K562 (cell line): ENCODE data around the gene P2RX1. TPM values are rescaled to one million over a fixed set of nuclear protein-coding genes. Genes with fewer than 3 reads are reported as not detected.

Experiments
- COPS2 ChIP-seq: fragments of 450-650 bp; conservative IDR thresholded peaks from 2 replicates; pipeline ENCODE4 v1.6.1; 2016; ENCODE audit warnings: mild to moderate bottlenecking, moderate library complexity
- FOXK2 ChIP-seq, 2 experiments: fragments of 450-650 bp; IDR thresholded peaks in 1 of 2; conservative IDR thresholded peaks in 1 of 2; 2 replicates each; pipeline ENCODE4 v1.6.1; 2016; ENCODE audit warnings: low read depth in 2 of 2, mild to moderate bottlenecking in 1 of 2
- GTF2B ChIP-seq: IDR thresholded peaks from 2 replicates; pipeline ENCODE4 v1.6.1; 2011; ENCODE audit not compliant: insufficient read length; ENCODE audit errors: extremely low read depth
- IRF1 ChIP-seq: sonication (generic); formaldehyde crosslinking; IDR thresholded peaks from 2 replicates; pipeline ENCODE4 v1.8.0; 2022; ENCODE audit warnings: missing genetic modification reagents, mild to moderate bottlenecking, borderline replicate concordance
- PRMT5 ChIP-seq: sonication (generic); formaldehyde crosslinking; IDR thresholded peaks from 2 replicates; pipeline ENCODE4 v1.5.0; 2020; ENCODE audit warnings: missing genetic modification reagents
- TAF15 ChIP-seq: fragments of 200-400 bp; formaldehyde crosslinking; IDR thresholded peaks from 2 replicates; pipeline ENCODE4 v1.6.1; 2017; ENCODE audit warnings: mild to moderate bottlenecking, low read depth, low read length, moderate library complexity
- ZBTB8A ChIP-seq: fragments of 450-650 bp; IDR thresholded peaks from 2 replicates; pipeline ENCODE4 v1.6.1; 2018; ENCODE audit warnings: mild to moderate bottlenecking, moderate library complexity; ENCODE audit not compliant: partially characterized antibody
- ZNF398 ChIP-seq: fragments of 250-450 bp; sonication (Bioruptor Pico); IDR thresholded peaks from 2 replicates; pipeline ENCODE4 v1.8.0; 2021; ENCODE audit warnings: moderate library complexity, mild to moderate bottlenecking, inconsistent platforms
- ZNF431 ChIP-seq: sonication (generic); formaldehyde crosslinking; IDR thresholded peaks from 2 replicates; pipeline ENCODE4 v1.8.0; 2022; ENCODE audit warnings: mild to moderate bottlenecking, missing genetic modification reagents
- ZNF507 ChIP-seq: conservative IDR thresholded peaks from 2 replicates; pipeline ENCODE4 v1.6.1; 2017; ENCODE audit warnings: missing genetic modification characterization, missing compliant biosample characterization
- polyA plus RNA-seq, 8 experiments: library from polyadenylated mRNA; depleted of rRNA in 4 of 8; stranded (reverse) in 5 of 8; unstranded in 3 of 8; fragments of >200 nt; fragmentation: Nextera tagmentation in 2 of 8; fragmentation: Illumina TruSeq in 1 of 8; extraction: Ambion mirVana in 2 of 8; extraction: Trizol in 1 of 8; gene quantifications; 2 replicates each; pipeline versions ENCODE4 v1.2.1 to v1.2.3, GENCODE V29; 2011 to 2014; ENCODE audit warnings: inconsistent platforms in 1 of 8, missing spikeins in 1 of 8
- total RNA-seq, 7 experiments: library from RNA; depleted of rRNA in 6 of 7; stranded (reverse); fragments of >200 nt in 6 of 7; fragmentation: Illumina TruSeq in 2 of 7; extraction: Trizol in 2 of 7; gene quantifications; 2 replicates each; pipeline versions ENCODE4 v1.2.1 to v1.2.3, GENCODE V29; 2011 to 2021; ENCODE audit warnings: low replicate concordance in 1 of 7

P2RX1 gene
- total and polyA plus RNA-seq, 9 of the 15 experiments (the other 6 are each of a cell fraction or from before 2014, with no cell fraction given) = 0.27 to 20.3 (median 10.3) TPM

- TF ChIP-seq COPS2 = no peak
- no peak for TF ChIP-seq IRF1 (CRISPR knock-in tag)
- no peak for TF ChIP-seq ZNF398 (CRISPR knock-in tag)
- TF ChIP-seq FOXK2 (conservative IDR thresholded peaks at IDR 0.05 in 1 of 2, IDR thresholded peaks at IDR 0.05 in 1 of 2; ENCODE audit: low read depth in 2 of 2) = no peak
- TF ChIP-seq GTF2B = no peak
- no peak for TF ChIP-seq ZNF507
- TF ChIP-seq PRMT5 (CRISPR knock-in tag) = no peak
- TF ChIP-seq TAF15 = no peak
- no peak for TF ChIP-seq ZBTB8A
- no peak for TF ChIP-seq ZNF431 (CRISPR knock-in tag)
Observed at GRCh38 chr17:3965118-3965800, 49.0 kb upstream of the P2RX1 start (continued).
